Fibroblast of lung (primary cell): ENCODE results near the gene SERPINA10. TPM values are rescaled to one million over a fixed set of nuclear protein-coding genes. Genes with fewer than 3 reads are reported as not detected.

ENCODE experiments used
- DNase-seq, 2 donors: peaks; one replicate each; pipeline versions ENCODE4 v3.0.0 to v3.0.0-alpha.2; 2010; ENCODE audit warnings: low read depth in 2 of 2
- H2AFZ ChIP-seq: 2 replicates; pipeline ENCODE4 v1.5.1; 2012; ENCODE audit warnings: low read length, control low read depth, inconsistent platforms
- H3K27ac ChIP-seq: 2 replicates; pipeline ENCODE4 v1.5.1; 2011; ENCODE audit warnings: low read length, control low read depth; ENCODE audit not compliant: insufficient read depth
- H3K27me3 ChIP-seq: 2 replicates; pipeline ENCODE4 v1.5.1; 2011; ENCODE audit warnings: mild to moderate bottlenecking, low read length; ENCODE audit not compliant: control insufficient read depth, insufficient read depth
- H3K36me3 ChIP-seq: 2 replicates; pipeline ENCODE4 v1.5.1; 2011; ENCODE audit warnings: low read length; ENCODE audit not compliant: control insufficient read depth, insufficient read depth
- H3K4me1 ChIP-seq: 2 replicates; pipeline ENCODE4 v1.5.1; 2011; ENCODE audit warnings: low read length; ENCODE audit not compliant: control insufficient read depth, insufficient read depth; ENCODE audit errors: extremely low read depth
- H3K4me2 ChIP-seq: 2 replicates; pipeline ENCODE4 v1.5.1; 2011; ENCODE audit warnings: low read length, control low read depth; ENCODE audit not compliant: insufficient read depth; ENCODE audit errors: extremely low read depth
- H3K4me3 ChIP-seq, 4 experiments: fragments of 200-600 bp in 1 of 4; sonication (generic) in 1 of 4; replicated peaks in 1 of 4; 2 replicates each; pipeline ENCODE4 v1.5.1; 2011 to 2016; ENCODE audit warnings: low read length in 4 of 4, low read depth in 3 of 4, mild to moderate bottlenecking in 3 of 4, control low read depth in 2 of 4, inconsistent platforms in 1 of 4, mixed read lengths in 1 of 4; ENCODE audit not compliant: insufficient read depth in 1 of 4; ENCODE audit errors: control extremely low read depth in 1 of 4
- H3K79me2 ChIP-seq: 2 replicates; pipeline ENCODE4 v1.5.1; 2012; ENCODE audit warnings: mild to moderate bottlenecking, low read length, inconsistent platforms; ENCODE audit not compliant: control insufficient read depth, insufficient read depth
- H3K9ac ChIP-seq: 2 replicates; pipeline ENCODE4 v1.5.1; 2011; ENCODE audit warnings: mild to moderate bottlenecking, low read length, control low read depth; ENCODE audit not compliant: insufficient read depth
- H3K9me3 ChIP-seq: 2 replicates; pipeline ENCODE4 v1.5.1; 2012; ENCODE audit warnings: low read depth, low read length; ENCODE audit not compliant: control insufficient read depth, insufficient read depth
- H4K20me1 ChIP-seq: 2 replicates; pipeline ENCODE4 v1.5.1; 2011; ENCODE audit warnings: low read length; ENCODE audit not compliant: control insufficient read depth, insufficient read depth; ENCODE audit errors: extremely low read depth
- CTCF ChIP-seq, 2 donors: IDR thresholded peaks in 1 of 2; conservative IDR thresholded peaks in 1 of 2; 1 replicate in 1 of 2; 2 replicates in 1 of 2; pipeline ENCODE4 v1.5.1; 2011 to 2012; ENCODE audit warnings: low read length in 2 of 2, control low read depth in 1 of 2, inconsistent platforms in 1 of 2, low read depth in 1 of 2, mild to moderate bottlenecking in 1 of 2
- EZH2 ChIP-seq: IDR thresholded peaks from 2 replicates; pipeline ENCODE4 v1.5.1; 2012; ENCODE audit warnings: low read length, control low read depth, mild to moderate bottlenecking; ENCODE audit errors: missing control alignments
- polyA plus RNA-seq, 2 donors: library from polyadenylated mRNA; depleted of rRNA in 1 of 2; stranded (reverse) in 1 of 2; unstranded in 1 of 2; fragments of >200 nt; gene quantifications; 2 replicates each; pipeline ENCODE4 v1.2.1, GENCODE V29; 2011 to 2012; ENCODE audit warnings: missing spikeins in 1 of 2
- total RNA-seq: library from RNA; depleted of rRNA; stranded (reverse); fragments of >200 nt; gene quantifications from 2 replicates; pipeline ENCODE4 v1.2.1, GENCODE V29; 2014

SERPINA10 gene
- total and polyA plus RNA-seq, 2 donors (not counting 1 experiment from before 2014, with no cell fraction given) = not detected

GRCh38 chr14:94321421-94322271 is 28.6 kb upstream of the SERPINA10 start:
- TF ChIP-seq EZH2 (no peak), CTCF (conservative IDR thresholded peaks at IDR 0.05 in 1 of 2, IDR thresholded peaks at IDR 0.05 in 1 of 2; ENCODE audit: low read depth in 1 of 2, low read length in 2 of 2) (no peak)
- no peaks in the 10 kb centered on the region for H3K79me2 ChIP-seq
- H2AFZ ChIP-seq = no peak overlapping the region
- H4K20me1 ChIP-seq = no peaks in the 10 kb centered on the region
- no peaks in the 10 kb centered on the region for H3K4me1 ChIP-seq
- no peaks in the 10 kb centered on the region for H3K27me3 ChIP-seq
- no peak overlapping the region for H3K9ac ChIP-seq
- no peaks in the 10 kb centered on the region for H3K36me3 ChIP-seq
- no peak for DNase-seq
- H3K27ac ChIP-seq = no peak overlapping the region
- no peaks in the 10 kb centered on the region for H3K9me3 ChIP-seq
- H3K4me3 ChIP-seq = no peak overlapping the region
- no peak overlapping the region for H3K4me2 ChIP-seq

DNA sequence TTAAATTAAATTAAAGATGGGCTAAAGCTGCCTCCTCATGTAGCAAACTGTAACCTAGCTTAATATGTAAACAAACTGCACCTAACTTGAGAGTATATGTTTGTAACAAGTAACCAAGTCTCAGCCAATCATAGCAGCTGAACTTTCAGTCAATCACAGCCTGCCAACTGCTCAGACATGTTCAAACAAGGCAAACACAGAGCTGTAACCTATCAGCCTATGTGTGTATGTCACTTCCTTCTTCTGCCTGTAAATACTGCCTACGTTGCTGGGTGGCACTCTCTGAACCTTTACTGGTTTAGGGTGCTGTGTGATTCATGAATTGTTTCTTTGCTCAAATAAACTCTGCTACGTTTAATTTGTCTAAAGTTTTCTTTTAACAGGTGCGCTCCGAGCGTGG is 27.2 kb upstream of the SERPINA10 start:
- no peaks in the 10 kb centered on the region for H3K36me3 ChIP-seq
- no peaks in the 10 kb centered on the region for H4K20me1 ChIP-seq

DNA sequence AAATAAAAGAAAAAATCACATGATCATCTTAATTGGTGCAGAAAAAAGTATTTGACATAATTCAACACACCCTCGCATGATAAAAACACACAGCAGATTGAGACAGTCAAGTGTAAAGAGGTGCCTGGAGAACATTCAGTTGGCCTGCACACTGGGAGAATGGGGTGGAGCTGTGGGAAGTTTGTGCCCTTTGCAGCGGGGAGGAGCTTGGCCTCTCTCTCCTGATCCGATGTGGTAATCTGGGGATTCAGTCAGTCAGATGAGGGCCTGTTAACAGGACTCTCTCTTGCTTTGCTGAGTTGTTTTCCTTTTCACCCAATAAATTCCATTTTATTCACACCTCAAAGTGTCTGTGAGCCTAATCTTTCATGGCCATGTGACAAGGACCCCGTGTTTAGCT is 24.2 kb upstream of the SERPINA10 start:
- no peaks in the 10 kb centered on the region for H3K79me2 ChIP-seq

More for the DNA sequence above, 27.2 kb upstream of the SERPINA10 start:
- H3K27me3 ChIP-seq = no peaks in the 10 kb centered on the region
- no peak for TF ChIP-seq CTCF (conservative IDR thresholded peaks at IDR 0.05 in 1 of 2, IDR thresholded peaks at IDR 0.05 in 1 of 2; ENCODE audit: low read depth in 1 of 2, low read length in 2 of 2)
- no peak for TF ChIP-seq EZH2
- H3K4me3 ChIP-seq = no peak overlapping the region
- DNase-seq = no peak
- no peaks in the 10 kb centered on the region for H3K4me1 ChIP-seq
- no peak overlapping the region for H3K9ac ChIP-seq
- no peaks in the 10 kb centered on the region for H3K9me3 ChIP-seq
- H3K4me2 ChIP-seq = no peak overlapping the region
- H3K27ac ChIP-seq = no peak overlapping the region
- no peak overlapping the region for H2AFZ ChIP-seq
- no peaks in the 10 kb centered on the region for H3K79me2 ChIP-seq

More for the DNA sequence above, 24.2 kb upstream of the SERPINA10 start:
- DNase-seq = peak in 1 of 2 donors; percentile 68
- Histone ChIP-seq H3K4me1 (no peaks in the 10 kb centered on the region), H3K27ac (no peak overlapping the region), H2AFZ (no peak overlapping the region), H3K27me3 (no peaks in the 10 kb centered on the region), H4K20me1 (no peaks in the 10 kb centered on the region), H3K4me2 (no peak overlapping the region), H3K9ac (no peak overlapping the region), H3K4me3 (no peak overlapping the region), H3K9me3 (no peaks in the 10 kb centered on the region), H3K36me3 (no peaks in the 10 kb centered on the region)
- no peak for TF ChIP-seq CTCF (conservative IDR thresholded peaks at IDR 0.05 in 1 of 2, IDR thresholded peaks at IDR 0.05 in 1 of 2; ENCODE audit: low read depth in 1 of 2, low read length in 2 of 2)
- TF ChIP-seq EZH2 = no peak
